ENCODE measurements around the gene NEK10.

NEK10 gene

GRCh38 chr3:27319847-27320526 is 49.2 kb downstream of the NEK10 start:
- TF ChIP-seq, protein P1, sequence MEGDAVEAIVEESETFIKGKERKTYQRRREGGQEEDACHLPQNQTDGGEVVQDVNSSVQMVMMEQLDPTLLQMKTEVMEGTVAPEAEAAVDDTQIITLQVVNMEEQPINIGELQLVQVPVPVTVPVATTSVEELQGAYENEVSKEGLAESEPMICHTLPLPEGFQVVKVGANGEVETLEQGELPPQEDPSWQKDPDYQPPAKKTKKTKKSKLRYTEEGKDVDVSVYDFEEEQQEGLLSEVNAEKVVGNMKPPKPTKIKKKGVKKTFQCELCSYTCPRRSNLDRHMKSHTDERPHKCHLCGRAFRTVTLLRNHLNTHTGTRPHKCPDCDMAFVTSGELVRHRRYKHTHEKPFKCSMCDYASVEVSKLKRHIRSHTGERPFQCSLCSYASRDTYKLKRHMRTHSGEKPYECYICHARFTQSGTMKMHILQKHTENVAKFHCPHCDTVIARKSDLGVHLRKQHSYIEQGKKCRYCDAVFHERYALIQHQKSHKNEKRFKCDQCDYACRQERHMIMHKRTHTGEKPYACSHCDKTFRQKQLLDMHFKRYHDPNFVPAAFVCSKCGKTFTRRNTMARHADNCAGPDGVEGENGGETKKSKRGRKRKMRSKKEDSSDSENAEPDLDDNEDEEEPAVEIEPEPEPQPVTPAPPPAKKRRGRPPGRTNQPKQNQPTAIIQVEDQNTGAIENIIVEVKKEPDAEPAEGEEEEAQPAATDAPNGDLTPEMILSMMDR (IDR thresholded peaks at IDR 0.05): no peak
- H3K4me3 ChIP-seq (ENCODE audit: low read depth in 1 of 2, low read length in 1 of 2): no peak overlapping the region
- no peaks in the 10 kb centered on the region for H3K27me3 ChIP-seq
- H3K36me3 ChIP-seq: no peaks in the 10 kb centered on the region
- H3K4me1 ChIP-seq (ENCODE audit: control insufficient read depth in 1 of 2, insufficient read depth in 1 of 2, low read depth in 1 of 2, low read length in 1 of 2): no peaks in the 10 kb centered on the region
- H3K9me3 ChIP-seq: no peaks in the 10 kb centered on the region
- H3K27ac ChIP-seq: no peak overlapping the region

DNA sequence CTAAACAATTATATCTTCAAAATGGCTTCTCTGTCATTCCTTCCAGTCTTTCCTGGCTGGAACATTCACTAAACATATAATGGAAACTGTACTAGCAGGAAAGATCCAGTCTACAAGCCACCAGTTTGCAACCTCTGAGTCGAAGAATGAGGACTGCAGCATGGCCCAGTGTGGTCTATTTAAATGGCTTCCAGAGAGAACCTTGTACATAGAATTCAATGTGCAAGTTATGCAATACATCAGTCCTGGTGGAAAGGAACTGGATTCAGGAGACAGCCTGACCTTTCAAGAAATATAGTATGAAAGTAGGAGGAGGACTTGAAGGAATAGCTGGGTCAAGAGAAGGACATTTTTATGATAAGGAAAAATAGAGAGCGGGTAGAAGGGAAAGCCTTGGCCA is 49.9 kb downstream of the NEK10 start:
- H3K27me3 ChIP-seq: no peaks in the 10 kb centered on the region
- no peaks in the 10 kb centered on the region for H3K36me3 ChIP-seq
- H3K4me3 ChIP-seq (ENCODE audit: low read depth in 1 of 2, low read length in 1 of 2): no peak overlapping the region
- H3K9me3 ChIP-seq: no peaks in the 10 kb centered on the region
- TF ChIP-seq, protein P1 (IDR thresholded peaks at IDR 0.05): no peak
- no peak overlapping the region for H3K27ac ChIP-seq
- no peaks in the 10 kb centered on the region for H3K4me1 ChIP-seq (ENCODE audit: control insufficient read depth in 1 of 2, insufficient read depth in 1 of 2, low read depth in 1 of 2, low read length in 1 of 2)

GRCh38 chr3:27317096-27317495 is 52.1 kb downstream of the NEK10 start:
- no peaks in the 10 kb centered on the region for H3K27me3 ChIP-seq
- TF ChIP-seq, protein P1 (IDR thresholded peaks at IDR 0.05): no peak
- no peak overlapping the region for H3K27ac ChIP-seq
- no peak overlapping the region for H3K4me3 ChIP-seq (ENCODE audit: low read depth in 1 of 2, low read length in 1 of 2)
- H3K9me3 ChIP-seq: no peaks in the 10 kb centered on the region
- no peaks in the 10 kb centered on the region for H3K4me1 ChIP-seq (ENCODE audit: control insufficient read depth in 1 of 2, insufficient read depth in 1 of 2, low read depth in 1 of 2, low read length in 1 of 2)
- H3K36me3 ChIP-seq: no peaks in the 10 kb centered on the region

DNA sequence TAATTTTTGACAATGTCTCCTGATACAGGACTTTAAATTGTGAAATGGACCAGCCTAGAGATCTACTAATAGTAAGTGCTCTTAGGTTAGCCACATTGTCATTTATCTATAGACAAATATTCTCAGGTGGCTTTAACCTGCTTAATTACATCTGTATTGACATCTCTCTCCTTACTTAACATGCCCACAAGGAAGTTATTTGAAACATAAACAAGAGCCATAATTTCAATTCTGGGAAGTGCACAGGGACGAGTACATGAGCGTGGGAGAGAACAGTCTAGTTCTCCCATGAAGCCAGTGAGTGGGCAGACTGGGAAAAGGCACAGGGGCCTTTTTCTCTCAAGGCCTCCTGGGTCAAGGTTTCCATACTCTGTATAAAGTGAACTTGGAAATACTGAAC is 54.2 kb downstream of the NEK10 start:
- H3K27ac ChIP-seq: no peak overlapping the region
- H3K4me3 ChIP-seq (ENCODE audit: low read depth in 1 of 2, low read length in 1 of 2): no peak overlapping the region
- TF ChIP-seq, protein P1 (IDR thresholded peaks at IDR 0.05): no peak
- H3K36me3 ChIP-seq: no peaks in the 10 kb centered on the region
- no peaks in the 10 kb centered on the region for H3K4me1 ChIP-seq (ENCODE audit: control insufficient read depth in 1 of 2, insufficient read depth in 1 of 2, low read depth in 1 of 2, low read length in 1 of 2)
- H3K9me3 ChIP-seq: no peaks in the 10 kb centered on the region
- H3K27me3 ChIP-seq: no peaks in the 10 kb centered on the region

- Histone ChIP-seq H3K9me3 (no peaks in the 10 kb centered on the region), H3K4me3 (ENCODE audit: low read depth in 1 of 2, low read length in 1 of 2) (no peak overlapping the region), H3K4me1 (ENCODE audit: control insufficient read depth in 1 of 2, insufficient read depth in 1 of 2, low read depth in 1 of 2, low read length in 1 of 2) (no peaks in the 10 kb centered on the region), H3K27ac (no peak overlapping the region), H3K36me3 (no peaks in the 10 kb centered on the region), H3K27me3 (no peaks in the 10 kb centered on the region)
- TF ChIP-seq, protein P1 (IDR thresholded peaks at IDR 0.05): no peak
These were observed 57.0 kb downstream of the NEK10 start for GRCh38 chr3:27312044-27312668.
